K562 (cell line): Measurements from ENCODE around the gene VPS37B. TPM values are rescaled to one million over a fixed set of nuclear protein-coding genes. Genes with fewer than 3 reads are reported as not detected.

Experiments
- CTCF ChIP-seq, 3 experiments: IDR thresholded peaks in 2 of 3; conservative IDR thresholded peaks in 1 of 3; 2 replicates each; pipeline ENCODE4 v1.5.1; 2011 to 2012; ENCODE audit warnings: low read length in 3 of 3, mild to moderate bottlenecking in 3 of 3, control low read depth in 2 of 3, improper control_type of control experiment in 1 of 3, inconsistent platforms in 1 of 3, low read depth in 1 of 3, mixed read lengths in 1 of 3, moderate library complexity in 1 of 3; ENCODE audit not compliant: insufficient read depth in 2 of 3
- ESRRB ChIP-seq: fragments of 250-450 bp; sonication (Bioruptor Pico); IDR thresholded peaks from 2 replicates; pipeline ENCODE4 v1.5.0; 2020; ENCODE audit warnings: mild to moderate bottlenecking, moderate library complexity, borderline replicate concordance
- FOSL1 ChIP-seq: fragments of 200-800 bp; sonication (Bioruptor generic); conservative IDR thresholded peaks from 2 replicates; pipeline ENCODE4 v1.6.1; 2016; ENCODE audit warnings: missing genetic modification characterization, missing compliant biosample characterization
- FOXA3 ChIP-seq, 2 experiments: fragments of 450-650 bp in 1 of 2; sonication (generic) in 1 of 2; formaldehyde crosslinking; IDR thresholded peaks in 1 of 2; conservative IDR thresholded peaks in 1 of 2; 2 replicates each; pipeline versions ENCODE4 v1.4.0 to v1.8.0; 2020 to 2022; ENCODE audit warnings: mild to moderate bottlenecking in 2 of 2, missing genetic modification reagents in 1 of 2
- HBP1 ChIP-seq: fragments of 450-650 bp; formaldehyde crosslinking; IDR thresholded peaks from 2 replicates; pipeline ENCODE4 v1.4.0; 2022; ENCODE audit warnings: missing genetic modification characterization
- HEY1 ChIP-seq: fragments of 250-450 bp; sonication (Bioruptor Pico); IDR thresholded peaks from 2 replicates; pipeline ENCODE4 v1.5.0; 2020; ENCODE audit warnings: mild to moderate bottlenecking, moderate library complexity, borderline replicate concordance
- MBD1 ChIP-seq: fragments of 250-450 bp; sonication (Bioruptor Pico); IDR thresholded peaks from 2 replicates; pipeline ENCODE4 v1.8.0; 2022; ENCODE audit warnings: inconsistent platforms
- MXI1 ChIP-seq: IDR thresholded peaks from 2 replicates; pipeline ENCODE4 v1.6.1; 2011; ENCODE audit warnings: low read depth, mild to moderate bottlenecking, improper control_type of control experiment, low read length
- NFXL1 ChIP-seq: fragments of 450-650 bp; formaldehyde crosslinking; IDR thresholded peaks from 2 replicates; pipeline ENCODE4 v1.4.0; 2021; ENCODE audit warnings: mild to moderate bottlenecking
- SMARCC2 ChIP-seq: fragments of 450-650 bp; IDR thresholded peaks from 2 replicates; pipeline ENCODE4 v1.6.1; 2017; ENCODE audit warnings: antibody characterized with exemption, moderate library complexity, mild to moderate bottlenecking, low read depth
- SOX6 ChIP-seq: fragments of 450-650 bp; IDR thresholded peaks from 2 replicates; pipeline ENCODE4 v1.6.1; 2014; ENCODE audit warnings: mild to moderate bottlenecking
- ZBTB26 ChIP-seq: fragments of 450-650 bp; formaldehyde crosslinking; IDR thresholded peaks from 2 replicates; pipeline ENCODE4 v1.4.0; 2022; ENCODE audit warnings: missing genetic modification characterization
- ZNF23 ChIP-seq: fragments of 250-450 bp; sonication (Bioruptor Pico); IDR thresholded peaks from 2 replicates; pipeline ENCODE4 v1.4.0; 2020; ENCODE audit warnings: mild to moderate bottlenecking
- ZNF639 ChIP-seq, 2 experiments: fragments of 200-800 bp in 1 of 2; sonication (Bioruptor generic) in 1 of 2; sonication (generic) in 1 of 2; formaldehyde crosslinking in 1 of 2; IDR thresholded peaks in 1 of 2; conservative IDR thresholded peaks in 1 of 2; 2 replicates each; pipeline versions ENCODE4 v1.5.0 to v1.6.1; 2016 to 2020; ENCODE audit warnings: missing compliant biosample characterization in 1 of 2, missing genetic modification characterization in 1 of 2, missing genetic modification reagents in 1 of 2
- ZNF740 ChIP-seq, 3 experiments: fragments of 200-800 bp in 1 of 3; sonication (Bioruptor generic) in 1 of 3; sonication (generic) in 1 of 3; formaldehyde crosslinking in 1 of 3; IDR thresholded peaks; 2 replicates each; pipeline versions ENCODE4 v1.6.1 to v1.8.0; 2016 to 2022; ENCODE audit warnings: mild to moderate bottlenecking in 2 of 3, missing compliant biosample characterization in 2 of 3, missing genetic modification characterization in 2 of 3, missing genetic modification reagents in 1 of 3
- polyA plus RNA-seq, 8 experiments: library from polyadenylated mRNA; depleted of rRNA in 4 of 8; stranded (reverse) in 5 of 8; unstranded in 3 of 8; fragments of >200 nt; fragmentation: Nextera tagmentation in 2 of 8; fragmentation: Illumina TruSeq in 1 of 8; extraction: Ambion mirVana in 2 of 8; extraction: Trizol in 1 of 8; gene quantifications; 2 replicates each; pipeline versions ENCODE4 v1.2.1 to v1.2.3, GENCODE V29; 2011 to 2014; ENCODE audit warnings: inconsistent platforms in 1 of 8, missing spikeins in 1 of 8
- total RNA-seq, 7 experiments: library from RNA; depleted of rRNA in 6 of 7; stranded (reverse); fragments of >200 nt in 6 of 7; fragmentation: Illumina TruSeq in 2 of 7; extraction: Trizol in 2 of 7; gene quantifications; 2 replicates each; pipeline versions ENCODE4 v1.2.1 to v1.2.3, GENCODE V29; 2011 to 2021; ENCODE audit warnings: low replicate concordance in 1 of 7

The VPS37B gene
- total and polyA plus RNA-seq, 9 of the 15 experiments (the other 6 are each of a cell fraction or from before 2014, with no cell fraction given) = 0.28 to 37.4 (median 17.9) TPM

GRCh38 chr12:122895704-122896636 is at the start of gene VPS37B (continued):
- no peak for TF ChIP-seq ESRRB
- TF ChIP-seq HEY1 = no peak
- TF ChIP-seq FOSL1 = peak; percentile 92
- no peak for TF ChIP-seq NFXL1 (CRISPR knock-in tag)
- TF ChIP-seq SOX6 = peak; percentile 62
- TF ChIP-seq ZNF740 (CRISPR knock-in tag; IDR thresholded peaks at IDR 0.05) = peak; percentile 97
- peak in 1 of 2 experiments; percentile 88; a peak in 2 of 4 replicates for TF ChIP-seq ZNF740 (tag; IDR thresholded peaks at IDR 0.05)
- TF ChIP-seq HBP1 (CRISPR knock-in tag) = no peak
- TF ChIP-seq SMARCC2 = no peak; the same call in 1 of the 2 replicates
- 0 out of 6 replicates have a peak, but pooled peaks of 1 of the 3 experiments have one; percentile 2 for TF ChIP-seq CTCF (IDR thresholded peaks at IDR 0.05 in 2 of 3, conservative IDR thresholded peaks at IDR 0.05 in 1 of 3; ENCODE audit: insufficient read depth in 2 of 3, low read depth in 1 of 3, low read length in 3 of 3)
- no peak for TF ChIP-seq ZBTB26
- peak; percentile 78; the same call in 1 of the 2 replicates for TF ChIP-seq MBD1
- no peak for TF ChIP-seq ZNF23 (CRISPR knock-in tag)
- no peak for TF ChIP-seq MXI1
- TF ChIP-seq ZNF639 (CRISPR knock-in tag; conservative IDR thresholded peaks at IDR 0.05 in 1 of 2, IDR thresholded peaks at IDR 0.05 in 1 of 2) = peak in 1 of 2 experiments; percentile 91; a peak in 2 of 4 replicates
- no peak for TF ChIP-seq FOXA3 (CRISPR knock-in tag; conservative IDR thresholded peaks at IDR 0.05 in 1 of 2, IDR thresholded peaks at IDR 0.05 in 1 of 2)
